DMS 273 (cell line): Measurements from ENCODE around the gene FSTL1.
"Not testable (repeated sequence)": the region's sequence is repeated elsewhere in the genome, so short reads cannot be mapped to it uniquely, and the experiment has no call there.

Experiments
- DNase-seq: peaks from one replicate; lab custom pipeline; 2025; ENCODE audit not compliant: unreplicated experiment; lab: John Stamatoyannopoulos, UW

FSTL1 gene

GRCh38 chr3:120418866-120419490, 31.8 kb downstream of the FSTL1 start:
- peak; percentile 86 for DNase-seq

- no peak for DNase-seq
These were observed 32.3 kb downstream of the FSTL1 start for GRCh38 chr3:120418446-120418845.

- DNase-seq = peak; percentile 99
These were observed 33.4 kb downstream of the FSTL1 start for GRCh38 chr3:120417272-120417911.

GRCh38 chr3:120416868-120417267, 33.9 kb downstream of the FSTL1 start:
- no peak for DNase-seq

- DNase-seq = no peak
These were observed 35.0 kb downstream of the FSTL1 start for GRCh38 chr3:120415756-120416155.

- no peak for DNase-seq
These were observed 40.3 kb downstream of the FSTL1 start for GRCh38 chr3:120410541-120410940.

- no peak for DNase-seq
These were observed 40.7 kb downstream of the FSTL1 start for GRCh38 chr3:120410116-120410515.

- DNase-seq = no peak
These were observed 43.1 kb downstream of the FSTL1 start for GRCh38 chr3:120407508-120408287.

- DNase-seq = no peak
These were observed 45.9 kb downstream of the FSTL1 start for GRCh38 chr3:120404876-120405275.

GRCh38 chr3:120402257-120402656, 48.5 kb downstream of the FSTL1 start:
- no peak for DNase-seq

- no peak for DNase-seq
These were observed 51.4 kb downstream of the FSTL1 start for GRCh38 chr3:120399372-120399771.

- DNase-seq = no peak
These were observed 54.3 kb downstream of the FSTL1 start for GRCh38 chr3:120396469-120396868.

- peak; percentile 63 for DNase-seq
These were observed 56.4 kb downstream of the FSTL1 start for GRCh38 chr3:120394347-120394746.

GRCh38 chr3:120393761-120394160, 57.0 kb downstream of the FSTL1 start:
- DNase-seq = no peak

- DNase-seq = no peak
These were observed 57.5 kb downstream of the FSTL1 start for GRCh38 chr3:120393243-120393642.

- no peak for DNase-seq
These were observed 67.8 kb downstream of the FSTL1 start for GRCh38 chr3:120382941-120383447.

- DNase-seq = no peak
These were observed 69.3 kb downstream of the FSTL1 start for GRCh38 chr3:120381503-120381902.

- DNase-seq = not testable (repeated sequence)
These were observed 72.8 kb downstream of the FSTL1 start for GRCh38 chr3:120377948-120378347.

GRCh38 chr3:120370463-120370862, 80.3 kb downstream of the FSTL1 start:
- DNase-seq = no peak

- DNase-seq = no peak
These were observed 81.7 kb downstream of the FSTL1 start for GRCh38 chr3:120369037-120369467.

GRCh38 chr3:120368172-120368571, 82.6 kb downstream of the FSTL1 start:
- no peak for DNase-seq

- DNase-seq = no peak
These were observed 86.0 kb downstream of the FSTL1 start for GRCh38 chr3:120364821-120365220.
